ENCODE data around the gene PANX2. TPM values are rescaled to one million over a fixed set of nuclear protein-coding genes. Genes with fewer than 3 reads are reported as not detected.

Gene PANX2
- total and polyA plus RNA-seq, 2 of the 13 experiments (the other 11 are each of a cell fraction or from before 2014, with no cell fraction given), result 0.15 to 1.1 TPM

DNA sequence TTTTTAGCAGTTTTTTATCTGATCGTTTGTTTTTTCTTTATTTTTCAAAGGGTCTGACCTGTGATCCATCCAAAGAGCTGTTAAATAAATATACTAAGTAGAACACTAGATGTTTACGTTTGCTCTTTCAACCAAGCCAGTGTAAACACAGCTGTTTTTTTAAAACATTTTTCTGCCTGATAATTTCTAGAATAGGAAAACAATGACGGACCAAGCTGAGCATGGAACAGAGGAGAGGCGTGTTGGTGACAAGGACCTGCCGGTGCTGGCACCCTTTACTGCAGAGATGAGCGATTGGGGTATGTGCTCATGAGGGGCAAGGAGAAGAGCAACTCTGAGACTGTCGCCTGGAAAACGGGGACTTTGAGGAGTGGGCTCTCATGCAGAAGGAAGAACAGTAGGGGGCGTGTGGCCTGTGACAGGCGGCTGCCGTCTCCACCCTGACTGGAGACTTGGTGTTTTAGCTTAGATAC lies 28.6 kb upstream of the PANX2 start:
- Histone ChIP-seq H3K9me3 (ENCODE audit: low read length) (no peaks in the 10 kb centered on the region), H3K4me1 (ENCODE audit: insufficient read depth, low read length) (peaks cover 83% of the 10 kb centered on the region), H2AFZ (ENCODE audit: low read length) (no peak overlapping the region), H3K79me2 (ENCODE audit: insufficient read depth, low read length) (no peaks in the 10 kb centered on the region), H3K27ac (ENCODE audit: extremely low read length, insufficient read depth, low read length) (no peak overlapping the region), H3K36me3 (replicated peaks in 1 of 2; ENCODE audit: control insufficient read depth in 1 of 2, insufficient read depth in 2 of 2, low read length in 2 of 2) (no peaks in the 10 kb centered on the region), H3K4me3 (replicated peaks in 1 of 3; ENCODE audit: insufficient read depth in 1 of 3, low read depth in 2 of 3, low read length in 3 of 3) (peak overlapping the region in 2 of 3 experiments; percentile 1 to 28; a peak in 3 of 6 replicates), H3K9ac (ENCODE audit: insufficient read depth, low read depth, low read length) (no peak overlapping the region), H3K4me2 (ENCODE audit: low read depth, low read length) (peak overlapping the region; percentile 47), H3K27me3 (ENCODE audit: control insufficient read depth in 1 of 2, insufficient read depth in 2 of 2, low read length in 2 of 2) (peaks cover 2 to 24% of the 10 kb centered on the region in 2 experiments), H4K20me1 (ENCODE audit: insufficient read depth, low read length) (no peaks in the 10 kb centered on the region)
- ChIA-PET CTCF (ENCODE audit: low intra/inter-chr PET ratio, low total read pairs) (interaction anchor here (0.6 kb wide), 1 partner anchor 28 kb away, joined by 3 read pairs; no protein-coding TSS in a partner anchor), POLR2A (interaction anchor here (1.3 to 1.5 kb wide), 2 partner anchors 22 to 289 kb away, joined by 3 to 4 read pairs; partner anchors contain the start of gene ZBED4)
- intact Hi-C loops (cut with micrococcal nuclease; ENCODE audit: unreplicated experiment) (no loop called here), in situ Hi-C loops (cut with HindIII; ENCODE audit: extremely low pct_ligation_motif_present, low pct_unique_long_range_greater_than_20kb) (no loop called here)
- BruUV-seq (replicated peaks), result no TSS peak
- under 1% methylated on average over 11 of the region's 11 CpGs for WGBS (ENCODE audit: low lambda C conversion rate)
- FAIRE-seq, result no peak
- ATAC-seq, result no peak
- DNase-seq (ENCODE audit: low spot score), result no peak
- peak; percentile 49 for TF ChIP-seq NR2F6 (IDR thresholded peaks at IDR 0.05)
- no peak for TF ChIP-seq NR2F6 (CRISPR knock-in tag; IDR thresholded peaks at IDR 0.05)
- TF ChIP-seq, protein P1, sequence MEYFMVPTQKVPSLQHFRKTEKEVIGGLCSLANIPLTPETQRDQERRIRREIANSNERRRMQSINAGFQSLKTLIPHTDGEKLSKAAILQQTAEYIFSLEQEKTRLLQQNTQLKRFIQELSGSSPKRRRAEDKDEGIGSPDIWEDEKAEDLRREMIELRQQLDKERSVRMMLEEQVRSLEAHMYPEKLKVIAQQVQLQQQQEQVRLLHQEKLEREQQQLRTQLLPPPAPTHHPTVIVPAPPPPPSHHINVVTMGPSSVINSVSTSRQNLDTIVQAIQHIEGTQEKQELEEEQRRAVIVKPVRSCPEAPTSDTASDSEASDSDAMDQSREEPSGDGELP (IDR thresholded peaks at IDR 0.05; ENCODE audit: borderline replicate concordance, low read depth), result peak; percentile 96
- TF ChIP-seq FOXP1 (IDR thresholded peaks at IDR 0.05), result no peak
- peak; percentile 90 for TF ChIP-seq FOXP1 (CRISPR knock-in tag; IDR thresholded peaks at IDR 0.05)
- peak; percentile 40; the same call in 1 of the 2 replicates for TF ChIP-seq HMG20A (CRISPR knock-in tag; IDR thresholded peaks at IDR 0.05; ENCODE audit: borderline replicate concordance)
- TF ChIP-seq ZNF670 (CRISPR knock-in tag; IDR thresholded peaks at IDR 0.05; ENCODE audit: borderline replicate concordance), result 0 out of 2 replicates have a peak, but pooled peaks have one; percentile 40
- TF ChIP-seq ZBTB7A (CRISPR knock-in tag; IDR thresholded peaks at IDR 0.05), result peak; percentile 65; the same call in 1 of the 2 replicates
- TF ChIP-seq ZNF878 (CRISPR knock-in tag; IDR thresholded peaks at IDR 0.05), result no peak
- TF ChIP-seq SOX5 (CRISPR knock-in tag; IDR thresholded peaks at IDR 0.05; ENCODE audit: borderline replicate concordance), result peak; percentile 62; the same call in 1 of the 2 replicates
- peak in 1 of 2 experiments; percentile 50; a peak in 1 of 4 replicates for TF ChIP-seq EP300 (IDR thresholded peaks at IDR 0.05; ENCODE audit: low read depth in 2 of 2, low read length in 2 of 2)
- no peak for TF ChIP-seq EP300 (CRISPR knock-in tag; IDR thresholded peaks at IDR 0.05; ENCODE audit: borderline replicate concordance)
- TF ChIP-seq SOX13 (IDR thresholded peaks at IDR 0.05), result no peak
- TF ChIP-seq SOX13 (CRISPR knock-in tag; conservative IDR thresholded peaks at IDR 0.05 in 1 of 2, IDR thresholded peaks at IDR 0.05 in 1 of 2), result peak in 1 of 2 experiments; percentile 54; a peak in 2 of 4 replicates
- TF ChIP-seq SALL1 (CRISPR knock-in tag; IDR thresholded peaks at IDR 0.05), result peak; percentile 37; the same call in 1 of the 2 replicates
- TF ChIP-seq SETDB1 (CRISPR knock-in tag; IDR thresholded peaks at IDR 0.05; ENCODE audit: borderline replicate concordance), result no peak
- peak; percentile 92 for TF ChIP-seq FOXA3 (CRISPR knock-in tag; IDR thresholded peaks at IDR 0.05)
- TF ChIP-seq, protein P2, sequence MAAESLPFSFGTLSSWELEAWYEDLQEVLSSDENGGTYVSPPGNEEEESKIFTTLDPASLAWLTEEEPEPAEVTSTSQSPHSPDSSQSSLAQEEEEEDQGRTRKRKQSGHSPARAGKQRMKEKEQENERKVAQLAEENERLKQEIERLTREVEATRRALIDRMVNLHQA (CRISPR knock-in tag; IDR thresholded peaks at IDR 0.05), result no peak
- TF ChIP-seq CCDC6 (CRISPR knock-in tag; IDR thresholded peaks at IDR 0.05), result no peak
- peak; percentile 63; the same call in 1 of the 2 replicates for TF ChIP-seq TBX3 (IDR thresholded peaks at IDR 0.05; ENCODE audit: borderline replicate concordance)
- peak; percentile 12; the same call in 1 of the 2 replicates for TF ChIP-seq THAP11 (CRISPR knock-in tag; IDR thresholded peaks at IDR 0.05)
- TF ChIP-seq LCORL (IDR thresholded peaks at IDR 0.05), result no peak
- TF ChIP-seq LCORL (CRISPR knock-in tag; IDR thresholded peaks at IDR 0.05), result 0 out of 2 replicates have a peak, but pooled peaks have one; percentile 19

All from HepG2 (cell line).